T-cell (primary cell): ENCODE measurements around the gene SRSF4. TPM values are rescaled to one million over a fixed set of nuclear protein-coding genes. Genes with fewer than 3 reads are reported as not detected.
A peak's percentile ranks its signal among the peaks of the same experiment; 100 is the strongest.

ENCODE experiments used
- ATAC-seq, 4 experiments: fragments of 200-7000 bp in 3 of 4; fragments of 150-1000 bp in 1 of 4; cut with Tn5 transposase; replicated peaks in 1 of 4; 1 replicate in 3 of 4; 2 replicates in 1 of 4; pipeline ENCODE4 v1.10.0; 2021; ENCODE audit warnings: moderate library complexity in 3 of 4, mild to moderate bottlenecking in 2 of 4, moderate number of reproducible peaks in 1 of 4
- CTCF ChIA-PET, 2 donors: fragments of 300-600 bp; sonication (Branson Sonifier 250); formaldehyde crosslinking; loops; one replicate each; lab custom pipeline; 2022; ENCODE audit warnings: antibody characterized with exemption in 2 of 2; lab: Charles Lee
- POLR2A ChIA-PET, 2 donors: fragments of 300-600 bp; sonication (Branson Sonifier 250); formaldehyde crosslinking; loops; one replicate each; lab custom pipeline; 2022; ENCODE audit warnings: antibody characterized with exemption in 2 of 2; lab: Charles Lee
- DNase-seq, 35 experiments: peaks; one replicate each; pipeline versions ENCODE4 v3.0.0 to v3.0.0-alpha.2; 2013 to 2023
- H3K27ac ChIP-seq: one replicate; pipeline ENCODE4 v1.5.1; 2013; ENCODE audit warnings: low read length
- H3K27me3 ChIP-seq, 2 experiments: replicated peaks in 1 of 2; 1 replicate in 1 of 2; 2 replicates in 1 of 2; pipeline versions ENCODE4 v1.6.1 to v1.7.0; 2013; ENCODE audit warnings: low read length in 1 of 2, mixed read lengths in 1 of 2; ENCODE audit not compliant: control insufficient read depth in 2 of 2, insufficient read depth in 2 of 2; ENCODE audit errors: extremely low read depth in 1 of 2
- H3K36me3 ChIP-seq, 2 donors: 1 replicate in 1 of 2; 2 replicates in 1 of 2; pipeline versions ENCODE4 v1.6.1 to v1.7.0; 2013; ENCODE audit warnings: low read length in 1 of 2; ENCODE audit not compliant: control insufficient read depth in 2 of 2, insufficient read depth in 1 of 2; ENCODE audit errors: extremely low read depth in 1 of 2
- H3K4me1 ChIP-seq, 2 experiments: 1 replicate in 1 of 2; 2 replicates in 1 of 2; pipeline versions ENCODE4 v1.6.1 to v1.7.0; 2013; ENCODE audit warnings: low read length in 2 of 2, mixed read lengths in 1 of 2; ENCODE audit not compliant: insufficient read depth in 2 of 2, control insufficient read depth in 1 of 2; ENCODE audit errors: extremely low read depth in 1 of 2
- H3K4me3 ChIP-seq, 2 donors: 1 replicate in 1 of 2; 2 replicates in 1 of 2; pipeline versions ENCODE4 v1.5.1 to v1.7.0; 2013; ENCODE audit warnings: mild to moderate bottlenecking in 2 of 2, low read length in 1 of 2, moderate library complexity in 1 of 2; ENCODE audit not compliant: control insufficient read depth in 1 of 2; ENCODE audit errors: extremely low read depth in 1 of 2
- H3K9me3 ChIP-seq: 2 replicates; pipeline ENCODE4 v1.7.0; 2013
- H3K27ac Mint-ChIP-seq, 2 donors: one replicate each; pipeline ENCODE4 v1.8.0; 2020 to 2021; ENCODE audit warnings: mild to moderate bottlenecking in 2 of 2, mixed read lengths in 2 of 2
- H3K27me3 Mint-ChIP-seq, 2 donors: one replicate each; pipeline ENCODE4 v1.8.0; 2021 to 2022; ENCODE audit warnings: mixed read lengths in 2 of 2
- H3K36me3 Mint-ChIP-seq: one replicate; pipeline ENCODE4 v1.8.0; 2021; ENCODE audit warnings: mixed read lengths
- H3K4me1 Mint-ChIP-seq, 3 donors: one replicate each; pipeline ENCODE4 v1.8.0; 2020 to 2022; ENCODE audit warnings: mixed read lengths in 3 of 3, mild to moderate bottlenecking in 1 of 3
- H3K4me3 Mint-ChIP-seq, 3 donors: one replicate each; pipeline ENCODE4 v1.8.0; 2020 to 2022; ENCODE audit warnings: mild to moderate bottlenecking in 3 of 3, mixed read lengths in 3 of 3, moderate library complexity in 3 of 3
- H3K9me3 Mint-ChIP-seq, 3 donors: one replicate each; pipeline ENCODE4 v1.8.0; 2020 to 2022; ENCODE audit warnings: mixed read lengths in 3 of 3
- whole genome bisulfite sequencing: methylation state at CpG from one replicate; pipeline ENCODE4 v1.1.5; 2013; ENCODE audit warnings: missing lambda C conversion rate; ENCODE audit not compliant: insufficient coverage; 5-methylcytosine and 5-hydroxymethylcytosine counted together
- total RNA-seq, 35 experiments: library from RNA in 6 of 35; stranded (reverse) in 6 of 35; fragments of 120-200 nt in 1 of 35; gene quantifications; one replicate each; pipeline versions ENCODE4 v1.2.1 to v1.2.4 and lab custom pipeline; 2013 to 2026

Gene SRSF4
- total RNA-seq = 10 to 100 TPM; 76.0 to 90.4 (median 78.9) TPM
- total RNA-seq (2013) = 42.9 TPM
- total RNA-seq (lab: John Stamatoyannopoulos, UW) = 107 to 172 (median 127) reads per million in 29 experiments

GRCh38 chr1:29181413-29182225, at the start of gene SRSF4:
SRSF4 (minus strand) TSS chr1:29181900; CDS start chr1:29181752, 148 bp downstream.
- Mint-ChIP-seq H3K36me3 (peaks cover 11% of the 10 kb centered on the region), H3K4me3 (peak within 1 kb of the TSS; percentile 89 to 95 (median 92)), H3K27me3 (no peaks in the 10 kb centered on the region), H3K4me1 (peaks cover 51 to 57% (median 51%) of the 10 kb centered on the region in 3 donors), H3K27ac (peak within 1 kb of the TSS; percentile 92 to 96), H3K9me3 (no peaks in the 10 kb centered on the region)
- ChIA-PET CTCF (interaction anchor here (0.5 to 2.7 kb wide), 20 partner anchors 14 to 1623 kb away, joined by 3 to 35 read pairs (median 4); partner anchors contain the start of genes STX12 (in 1 of the 2), TAF12 (in 1 of the 2) and YTHDF2 (in 1 of the 2)), POLR2A (interaction anchor here (0.5 to 1.6 kb wide), 9 partner anchors 12 to 746 kb away, joined by 3 to 8 read pairs (median 4); partner anchors contain the start of genes TAF12 (in 1 of the 2) and YTHDF2 (in 1 of the 2))
- Histone ChIP-seq H3K27me3 (no peaks in the 10 kb centered on the region), H3K4me3 (peak within 1 kb of the TSS; percentile 89 to 98), H3K9me3 (no peaks in the 10 kb centered on the region), H3K27ac (peak within 1 kb of the TSS; percentile 99), H3K36me3 (peaks cover 0 to 5% of the 10 kb centered on the region in 2 donors), H3K4me1 (peaks cover 30 to 33% of the 10 kb centered on the region in 2 experiments)
- DNase-seq (peak; percentile 96 to 99 (median 98)), ATAC-seq (peak; percentile 89 to 97 (median 92))
- 0% methylated on average over 98 of the region's 100 CpGs for WGBS

GRCh38 chr1:29230553-29231378, 49.1 kb upstream of the SRSF4 start, which contains the start of gene MECR:
MECR (minus strand) TSS chr1:29230934; CDS start chr1:29230906, 28 bp downstream.
- H3K9me3 ChIP-seq = no peaks in the 10 kb centered on the region
- peak; percentile 95 to 98 (median 98) for ATAC-seq
- H3K27me3 ChIP-seq = peaks cover 0 to 6% of the 10 kb centered on the region in 2 experiments
- peaks cover 5 to 8% of the 10 kb centered on the region in 2 experiments for H3K4me1 ChIP-seq
- Mint-ChIP-seq H3K9me3 (no peaks in the 10 kb centered on the region), H3K27me3 (peaks cover 10 to 15% of the 10 kb centered on the region in 2 donors), H3K4me1 (peaks cover 21 to 22% (median 22%) of the 10 kb centered on the region in 3 donors), H3K4me3 (peak within 1 kb of the TSS; percentile 90 to 99 (median 92)), H3K27ac (peak within 1 kb of the TSS; percentile 89 to 93), H3K36me3 (no peaks in the 10 kb centered on the region)
- no peaks in the 10 kb centered on the region for H3K36me3 ChIP-seq
- 2% methylated on average over 34 of the region's 52 CpGs for WGBS
- H3K4me3 ChIP-seq = peak within 1 kb of the TSS; percentile 77 to 80
- DNase-seq = peak; percentile 84 to 96 (median 91)
- POLR2A ChIA-PET = no interaction called here
- H3K27ac ChIP-seq = peak within 1 kb of the TSS; percentile 32
- CTCF ChIA-PET = interaction anchor here in 1 of 2 donors (0.7 kb wide), 2 partner anchors 331 to 494 kb away, joined by 3 to 4 read pairs; partner anchors contain the start of gene YTHDF2

- WGBS = 24% methylated on average over 3 of the region's 4 CpGs
- Mint-ChIP-seq H3K9me3 (no peaks in the 10 kb centered on the region), H3K4me1 (peaks cover 20 to 21% (median 21%) of the 10 kb centered on the region in 3 donors), H3K4me3 (peak overlapping the region; percentile 90 to 99 (median 92)), H3K36me3 (no peaks in the 10 kb centered on the region), H3K27me3 (peaks cover 7 to 11% of the 10 kb centered on the region in 2 donors), H3K27ac (peak overlapping the region in 1 of 2 donors; percentile 93)
- ChIA-PET CTCF (interaction anchor here in 1 of 2 donors (0.7 kb wide), 1 partner anchor 331 kb away, joined by 4 read pairs; no protein-coding TSS in a partner anchor), POLR2A (no interaction called here)
- Histone ChIP-seq H3K4me3 (peak overlapping the region; percentile 77 to 80), H3K36me3 (no peaks in the 10 kb centered on the region), H3K4me1 (peaks cover 5 to 8% of the 10 kb centered on the region in 2 experiments), H3K27ac (peak overlapping the region; percentile 32), H3K27me3 (peaks cover 0 to 4% of the 10 kb centered on the region in 2 experiments), H3K9me3 (no peaks in the 10 kb centered on the region)
- DNase-seq = no peak
- no peak for ATAC-seq
These were observed 48.5 kb upstream of the SRSF4 start for GRCh38 chr1:29230204-29230552.

GRCh38 chr1:29227511-29227910, 45.8 kb upstream of the SRSF4 start:
- Histone ChIP-seq H3K4me3 (no peak overlapping the region), H3K27me3 (no peaks in the 10 kb centered on the region), H3K36me3 (peaks cover 0 to 6% of the 10 kb centered on the region in 2 donors), H3K4me1 (peaks cover 5 to 8% of the 10 kb centered on the region in 2 experiments), H3K9me3 (no peaks in the 10 kb centered on the region), H3K27ac (no peak overlapping the region)
- Mint-ChIP-seq H3K27ac (no peak overlapping the region), H3K36me3 (peaks cover 9% of the 10 kb centered on the region), H3K4me3 (no peak overlapping the region), H3K27me3 (no peaks in the 10 kb centered on the region), H3K9me3 (no peaks in the 10 kb centered on the region), H3K4me1 (peaks cover 20 to 21% (median 21%) of the 10 kb centered on the region in 3 donors)
- CTCF ChIA-PET = no interaction called here
- WGBS = 100% methylated on average over 5 of the region's 5 CpGs
- DNase-seq = no peak
- POLR2A ChIA-PET = no interaction called here
- no peak for ATAC-seq

GRCh38 chr1:29225361-29225760, 43.7 kb upstream of the SRSF4 start:
- Mint-ChIP-seq H3K27me3 (no peaks in the 10 kb centered on the region), H3K27ac (no peak overlapping the region), H3K9me3 (no peaks in the 10 kb centered on the region), H3K4me1 (peaks cover 10 to 11% (median 10%) of the 10 kb centered on the region in 3 donors), H3K4me3 (no peak overlapping the region), H3K36me3 (peaks cover 18% of the 10 kb centered on the region)
- H3K36me3 ChIP-seq = peaks cover 0 to 9% of the 10 kb centered on the region in 2 donors
- no peak overlapping the region for H3K27ac ChIP-seq
- no peak overlapping the region for H3K4me3 ChIP-seq
- ATAC-seq (no peak), DNase-seq (no peak)
- H3K4me1 ChIP-seq = peaks cover 0 to 8% of the 10 kb centered on the region in 2 experiments
- ChIA-PET CTCF (interaction anchor here in 1 of 2 donors (0.6 to 0.7 kb wide), 2 partner anchors 9 to 968 kb away, joined by 3 to 5 read pairs; no protein-coding TSS in a partner anchor), POLR2A (no interaction called here)
- 84% methylated on average over 4 of the region's 4 CpGs for WGBS
- H3K9me3 ChIP-seq = no peaks in the 10 kb centered on the region
- H3K27me3 ChIP-seq = no peaks in the 10 kb centered on the region
